HG03575 (cell line): Measurements from ENCODE around the gene LIPT2.

Experiments
- ATAC-seq: cut with Tn5 transposase; IDR thresholded peaks from one replicate; pipeline ENCODE4 v1.9.1; 2021; ENCODE audit not compliant: unreplicated experiment, insufficient number of reproducible peaks, low FRiP score; ENCODE audit errors: extremely low read depth

LIPT2 gene

GRCh38 chr11:74444173-74444826 is 49.2 kb downstream of the LIPT2 start:
- ATAC-seq = no peak

- ATAC-seq = no peak
Measured at GRCh38 chr11:74443071-74443864, 50.3 kb downstream of the LIPT2 start.

GRCh38 chr11:74442636-74443035 is 50.9 kb downstream of the LIPT2 start:
- ATAC-seq = no peak
